K562 (cell line): Measurements from ENCODE around the gene HCFC1R1. TPM values are rescaled to one million over a fixed set of nuclear protein-coding genes. Genes with fewer than 3 reads are reported as not detected.

Experiments
- CC2D1A ChIP-seq: fragments of 450-650 bp; IDR thresholded peaks from 2 replicates; pipeline ENCODE4 v1.6.1; 2017; ENCODE audit warnings: mild to moderate bottlenecking
- ERF ChIP-seq: fragments of 450-650 bp; formaldehyde crosslinking; IDR thresholded peaks from 2 replicates; pipeline ENCODE4 v1.4.0; 2020; ENCODE audit warnings: mild to moderate bottlenecking, mixed read lengths
- ESRRB ChIP-seq: fragments of 250-450 bp; sonication (Bioruptor Pico); IDR thresholded peaks from 2 replicates; pipeline ENCODE4 v1.5.0; 2020; ENCODE audit warnings: mild to moderate bottlenecking, moderate library complexity, borderline replicate concordance
- HEY1 ChIP-seq: fragments of 250-450 bp; sonication (Bioruptor Pico); IDR thresholded peaks from 2 replicates; pipeline ENCODE4 v1.5.0; 2020; ENCODE audit warnings: mild to moderate bottlenecking, moderate library complexity, borderline replicate concordance
- HOXB6 ChIP-seq: fragments of 250-450 bp; sonication (Bioruptor Pico); IDR thresholded peaks from 2 replicates; pipeline ENCODE4 v1.5.1; 2022; ENCODE audit warnings: mild to moderate bottlenecking, borderline replicate concordance
- KDM4B ChIP-seq, 2 experiments: fragments of 450-650 bp in 1 of 2; sonication (generic) in 1 of 2; IDR thresholded peaks; 2 replicates each; pipeline ENCODE4 v1.6.1; 2016 to 2017; ENCODE audit warnings: borderline replicate concordance in 2 of 2, antibody characterized with exemption in 1 of 2, low read depth in 1 of 2, mild to moderate bottlenecking in 1 of 2
- NCOA6 ChIP-seq: fragments of 450-650 bp; IDR thresholded peaks from 2 replicates; pipeline ENCODE4 v1.6.1; 2017; ENCODE audit warnings: mild to moderate bottlenecking
- NFATC3 ChIP-seq: fragments of 450-650 bp; IDR thresholded peaks from 2 replicates; pipeline ENCODE4 v1.6.1; 2017; ENCODE audit warnings: mild to moderate bottlenecking
- SIN3A ChIP-seq, 2 experiments: fragments of 150-350 bp in 1 of 2; IDR thresholded peaks; 2 replicates each; pipeline ENCODE4 v1.6.1; 2011 to 2016; ENCODE audit warnings: borderline replicate concordance in 2 of 2, low read depth in 2 of 2, low read length in 2 of 2, mild to moderate bottlenecking in 2 of 2, moderate library complexity in 2 of 2; ENCODE audit not compliant: control insufficient read depth in 1 of 2
- YBX1 ChIP-seq: fragments of 450-650 bp; IDR thresholded peaks from 2 replicates; pipeline ENCODE4 v1.7.1; 2016; ENCODE audit warnings: mild to moderate bottlenecking
- ZFX ChIP-seq: sonication (generic); formaldehyde crosslinking; IDR thresholded peaks from 2 replicates; pipeline ENCODE4 v1.8.0; 2022; ENCODE audit warnings: mild to moderate bottlenecking, missing genetic modification reagents, moderate library complexity
- ZNF561 ChIP-seq: fragments of 450-650 bp; formaldehyde crosslinking; conservative IDR thresholded peaks from 2 replicates; pipeline ENCODE4 v1.4.0; 2020; ENCODE audit warnings: mild to moderate bottlenecking, moderate library complexity
- ZNF696 ChIP-seq: fragments of 250-450 bp; sonication (Bioruptor Pico); conservative IDR thresholded peaks from 2 replicates; pipeline ENCODE4 v1.4.0; 2020; ENCODE audit warnings: mild to moderate bottlenecking, moderate library complexity
- ZZZ3 ChIP-seq: fragments of 450-650 bp; IDR thresholded peaks from 2 replicates; pipeline ENCODE4 v1.6.1; 2016; ENCODE audit warnings: antibody characterized with exemption, mild to moderate bottlenecking, moderate library complexity
- polyA plus RNA-seq, 8 experiments: library from polyadenylated mRNA; depleted of rRNA in 4 of 8; stranded (reverse) in 5 of 8; unstranded in 3 of 8; fragments of >200 nt; fragmentation: Nextera tagmentation in 2 of 8; fragmentation: Illumina TruSeq in 1 of 8; extraction: Ambion mirVana in 2 of 8; extraction: Trizol in 1 of 8; gene quantifications; 2 replicates each; pipeline versions ENCODE4 v1.2.1 to v1.2.3, GENCODE V29; 2011 to 2014; ENCODE audit warnings: inconsistent platforms in 1 of 8, missing spikeins in 1 of 8
- total RNA-seq, 7 experiments: library from RNA; depleted of rRNA in 6 of 7; stranded (reverse); fragments of >200 nt in 6 of 7; fragmentation: Illumina TruSeq in 2 of 7; extraction: Trizol in 2 of 7; gene quantifications; 2 replicates each; pipeline versions ENCODE4 v1.2.1 to v1.2.3, GENCODE V29; 2011 to 2021; ENCODE audit warnings: low replicate concordance in 1 of 7
- TF ChIP-seq, protein P1 (sequence below), 2 experiments: fragments of 450-650 bp; IDR thresholded peaks; 2 replicates each; pipeline ENCODE4 v1.6.1; 2016; ENCODE audit warnings: mild to moderate bottlenecking in 2 of 2, borderline replicate concordance in 1 of 2, low read depth in 1 of 2, moderate library complexity in 1 of 2
- TF ChIP-seq, protein P2 (sequence below): fragments of 250-450 bp; sonication (Bioruptor Pico); IDR thresholded peaks from 2 replicates; pipeline ENCODE4 v1.4.0; 2020; ENCODE audit warnings: borderline replicate concordance
- TF ChIP-seq, protein P3 (sequence below): sonication (generic); formaldehyde crosslinking; IDR thresholded peaks from 2 replicates; pipeline ENCODE4 v1.8.0; 2022; ENCODE audit warnings: mild to moderate bottlenecking, missing genetic modification reagents

HCFC1R1 gene
- total and polyA plus RNA-seq, 9 of the 15 experiments (the other 6 are each of a cell fraction or from before 2014, with no cell fraction given), result 2.2 to 29.0 (median 11.2) TPM

DNA sequence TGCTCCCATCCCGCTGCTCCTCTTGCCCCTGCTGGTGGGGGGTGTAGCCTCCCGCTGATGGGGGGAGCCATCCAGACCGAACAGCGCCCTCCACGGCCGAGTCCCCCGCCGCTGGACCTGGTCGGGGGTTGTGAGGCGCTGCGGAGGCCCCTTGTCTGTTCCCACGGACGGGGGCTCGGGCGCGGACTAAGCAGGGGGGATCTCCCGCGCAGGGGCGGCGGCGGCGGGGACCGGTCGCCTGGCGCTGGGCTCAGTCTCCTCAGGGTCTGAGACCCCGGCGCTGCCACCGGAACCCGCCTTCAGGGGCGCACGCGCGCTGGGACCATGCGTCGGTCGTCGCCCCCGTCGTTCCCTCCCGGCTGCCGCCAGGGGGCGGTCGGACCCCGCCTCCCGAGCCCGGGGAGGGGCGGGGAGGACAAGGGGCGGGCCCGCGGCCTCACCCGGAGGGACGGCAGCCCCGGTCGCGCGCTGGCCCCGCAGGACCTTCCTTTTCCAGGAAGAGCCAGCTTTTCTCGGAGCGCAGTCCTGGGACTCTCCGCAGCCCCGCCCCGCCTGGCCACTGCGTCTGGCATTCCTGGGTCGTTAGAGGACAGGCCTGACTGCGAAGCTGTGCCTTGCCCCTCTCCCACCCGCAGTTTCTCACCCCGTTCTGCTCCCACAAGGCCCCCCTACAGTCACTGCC is 35.4 kb upstream of the HCFC1R1 start (continued):
- TF ChIP-seq, protein P1, sequence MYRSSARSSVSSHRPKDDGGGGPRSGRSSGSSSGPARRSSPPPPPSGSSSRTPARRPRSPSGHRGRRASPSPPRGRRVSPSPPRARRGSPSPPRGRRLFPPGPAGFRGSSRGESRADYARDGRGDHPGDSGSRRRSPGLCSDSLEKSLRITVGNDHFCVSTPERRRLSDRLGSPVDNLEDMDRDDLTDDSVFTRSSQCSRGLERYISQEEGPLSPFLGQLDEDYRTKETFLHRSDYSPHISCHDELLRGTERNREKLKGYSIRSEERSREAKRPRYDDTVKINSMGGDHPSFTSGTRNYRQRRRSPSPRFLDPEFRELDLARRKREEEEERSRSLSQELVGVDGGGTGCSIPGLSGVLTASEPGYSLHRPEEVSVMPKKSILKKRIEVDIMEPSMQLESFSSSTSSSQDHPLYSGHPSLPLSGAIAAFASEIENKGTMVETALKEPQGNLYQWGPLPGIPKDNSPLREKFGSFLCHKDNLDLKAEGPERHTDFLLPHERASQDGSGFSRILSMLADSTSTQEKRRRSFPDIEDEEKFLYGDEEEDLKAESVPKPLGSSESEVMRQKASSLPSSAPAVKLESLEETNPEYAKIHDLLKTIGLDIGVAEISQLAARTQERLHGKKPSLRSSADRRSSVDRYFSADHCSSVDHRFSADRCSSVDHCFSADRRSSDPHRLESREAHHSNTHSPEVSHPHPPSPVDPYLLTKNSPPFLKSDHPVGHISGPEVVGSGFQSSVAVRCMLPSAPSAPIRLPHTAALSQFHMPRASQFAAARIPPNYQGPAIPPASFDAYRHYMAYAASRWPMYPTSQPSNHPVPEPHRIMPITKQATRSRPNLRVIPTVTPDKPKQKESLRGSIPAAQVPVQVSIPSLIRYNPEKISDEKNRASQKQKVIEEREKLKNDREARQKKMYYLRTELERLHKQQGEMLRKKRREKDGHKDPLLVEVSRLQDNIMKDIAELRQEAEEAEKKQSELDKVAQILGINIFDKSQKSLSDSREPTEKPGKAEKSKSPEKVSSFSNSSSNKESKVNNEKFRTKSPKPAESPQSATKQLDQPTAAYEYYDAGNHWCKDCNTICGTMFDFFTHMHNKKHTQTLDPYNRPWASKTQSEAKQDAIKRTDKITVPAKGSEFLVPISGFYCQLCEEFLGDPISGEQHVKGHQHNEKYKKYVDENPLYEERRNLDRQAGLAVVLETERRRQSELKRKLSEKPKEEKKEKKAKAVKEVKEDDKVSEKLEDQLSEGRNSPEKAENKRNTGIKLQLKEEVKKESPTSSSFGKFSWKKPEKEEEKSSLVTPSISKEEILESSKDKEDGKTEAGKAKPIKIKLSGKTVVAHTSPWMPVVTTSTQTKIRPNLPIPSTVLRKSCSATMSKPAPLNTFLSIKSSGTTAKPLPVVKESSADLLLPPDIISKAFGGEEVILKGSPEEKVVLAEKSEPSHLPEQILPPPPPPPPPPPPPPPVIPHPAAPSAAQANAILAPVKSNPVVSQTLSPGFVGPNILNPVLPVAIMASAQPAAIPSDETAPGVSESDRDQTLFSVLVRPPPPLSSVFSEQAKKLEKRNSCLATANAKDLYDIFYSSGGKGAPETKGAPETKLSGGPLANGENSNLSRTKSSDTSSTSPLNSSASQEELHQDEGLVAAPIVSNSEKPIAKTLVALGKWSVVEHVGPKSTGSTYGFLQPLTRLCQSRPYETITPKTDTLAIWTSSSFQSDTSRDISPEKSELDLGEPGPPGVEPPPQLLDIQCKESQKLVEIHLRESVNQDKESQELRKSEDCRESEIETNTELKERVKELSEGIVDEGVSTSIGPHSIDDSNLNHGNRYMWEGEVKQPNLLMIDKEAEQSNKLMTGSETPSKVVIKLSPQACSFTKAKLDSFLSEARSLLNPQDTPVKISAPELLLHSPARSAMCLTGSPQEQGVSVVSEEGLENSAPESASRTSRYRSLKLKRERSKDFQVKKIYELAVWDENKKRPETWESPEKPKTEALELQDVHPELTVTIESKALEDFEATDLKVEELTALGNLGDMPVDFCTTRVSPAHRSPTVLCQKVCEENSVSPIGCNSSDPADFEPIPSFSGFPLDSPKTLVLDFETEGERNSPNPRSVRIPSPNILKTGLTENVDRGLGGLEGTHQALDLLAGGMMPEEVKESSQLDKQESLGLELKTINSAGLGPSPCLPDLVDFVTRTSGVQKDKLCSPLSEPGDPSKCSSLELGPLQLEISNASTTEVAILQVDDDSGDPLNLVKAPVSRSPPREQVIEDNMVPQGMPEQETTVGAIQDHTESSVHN (IDR thresholded peaks at IDR 0.05; ENCODE audit: borderline replicate concordance in 1 of 2, low read depth in 1 of 2), result no peak
- TF ChIP-seq, protein P2, sequence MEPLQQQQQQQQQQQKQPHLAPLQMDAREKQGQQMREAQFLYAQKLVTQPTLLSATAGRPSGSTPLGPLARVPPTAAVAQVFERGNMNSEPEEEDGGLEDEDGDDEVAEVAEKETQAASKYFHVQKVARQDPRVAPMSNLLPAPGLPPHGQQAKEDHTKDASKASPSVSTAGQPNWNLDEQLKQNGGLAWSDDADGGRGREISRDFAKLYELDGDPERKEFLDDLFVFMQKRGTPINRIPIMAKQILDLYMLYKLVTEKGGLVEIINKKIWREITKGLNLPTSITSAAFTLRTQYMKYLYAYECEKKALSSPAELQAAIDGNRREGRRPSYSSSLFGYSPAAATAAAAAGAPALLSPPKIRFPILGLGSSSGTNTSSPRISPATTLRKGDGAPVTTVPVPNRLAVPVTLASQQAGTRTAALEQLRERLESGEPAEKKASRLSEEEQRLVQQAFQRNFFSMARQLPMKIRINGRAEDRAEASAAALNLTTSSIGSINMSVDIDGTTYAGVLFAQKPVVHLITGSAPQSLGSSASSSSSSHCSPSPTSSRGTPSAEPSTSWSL, result no peak
- TF ChIP-seq SIN3A (IDR thresholded peaks at IDR 0.05; ENCODE audit: borderline replicate concordance in 2 of 2, control insufficient read depth in 1 of 2, low read depth in 2 of 2, low read length in 2 of 2), result peak; percentile 31 to 45; a peak in 2 of 4 replicates
- no peak for TF ChIP-seq HOXB6 (CRISPR knock-in tag)
- TF ChIP-seq ZFX (CRISPR knock-in tag), result peak; percentile 45
- no peak for TF ChIP-seq HEY1 (CRISPR knock-in tag)
- peak in 1 of 2 experiments; percentile 44; a peak in 1 of 4 replicates for TF ChIP-seq KDM4B (IDR thresholded peaks at IDR 0.05; ENCODE audit: borderline replicate concordance in 2 of 2, low read depth in 1 of 2)
- no peak; the same call in 1 of the 2 replicates for TF ChIP-seq NCOA6
- TF ChIP-seq CC2D1A, result no peak
- TF ChIP-seq YBX1, result no peak
- no peak for TF ChIP-seq ZNF561
- TF ChIP-seq, protein P3, sequence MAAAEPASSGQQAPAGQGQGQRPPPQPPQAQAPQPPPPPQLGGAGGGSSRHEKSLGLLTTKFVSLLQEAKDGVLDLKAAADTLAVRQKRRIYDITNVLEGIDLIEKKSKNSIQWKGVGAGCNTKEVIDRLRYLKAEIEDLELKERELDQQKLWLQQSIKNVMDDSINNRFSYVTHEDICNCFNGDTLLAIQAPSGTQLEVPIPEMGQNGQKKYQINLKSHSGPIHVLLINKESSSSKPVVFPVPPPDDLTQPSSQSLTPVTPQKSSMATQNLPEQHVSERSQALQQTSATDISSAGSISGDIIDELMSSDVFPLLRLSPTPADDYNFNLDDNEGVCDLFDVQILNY (CRISPR knock-in tag), result no peak
- TF ChIP-seq ZNF696 (CRISPR knock-in tag), result no peak
- no peak for TF ChIP-seq ZZZ3
- no peak for TF ChIP-seq NFATC3
- TF ChIP-seq ERF (CRISPR knock-in tag), result peak; percentile 47; the same call in 1 of the 2 replicates
- TF ChIP-seq ESRRB (CRISPR knock-in tag), result no peak
